Activated CD8-positive, alpha-beta memory T cell treated with anti-CD3 and anti-CD28 coated beads for 24 hours (primary cell): ENCODE data around the gene TMEM207.
A peak's percentile ranks its signal among the peaks of the same experiment; 100 is the strongest.

Experiments
- DNase-seq: peaks from one replicate; pipeline ENCODE4 v3.0.0-alpha.2; 2020

Gene TMEM207

GRCh38 chr3:190443257-190443656 is 6.4 kb downstream of the TMEM207 start:
- no peak for DNase-seq

- no peak for DNase-seq
Measured at GRCh38 chr3:190442240-190442639, 7.5 kb downstream of the TMEM207 start.

GRCh38 chr3:190436331-190436730 is 13.4 kb downstream of the TMEM207 start:
- no peak for DNase-seq

GRCh38 chr3:190435618-190436017 is 14.1 kb downstream of the TMEM207 start:
- DNase-seq = no peak

DNA sequence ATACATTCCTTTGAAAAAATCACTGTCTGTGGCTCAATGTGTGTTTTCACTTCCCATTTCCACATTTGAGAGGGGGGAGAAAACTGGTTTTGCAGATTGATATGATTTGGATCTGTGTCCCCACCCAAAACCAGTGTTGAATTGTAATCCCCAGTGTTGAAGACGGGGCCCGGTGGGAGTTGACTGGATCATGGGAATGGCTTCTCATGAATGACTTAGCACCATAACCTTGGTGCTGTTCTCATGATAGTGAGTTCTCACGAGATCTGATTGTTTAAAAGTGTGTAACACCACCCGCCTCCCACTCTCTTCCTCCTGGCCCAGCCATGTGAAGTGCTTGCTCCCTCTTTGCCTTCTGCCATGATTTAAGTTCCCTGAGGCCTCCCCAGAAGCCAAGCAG is 16.1 kb downstream of the TMEM207 start:
- DNase-seq = no peak

GRCh38 chr3:190432216-190432615 is 17.5 kb downstream of the TMEM207 start:
- DNase-seq = no peak

DNA sequence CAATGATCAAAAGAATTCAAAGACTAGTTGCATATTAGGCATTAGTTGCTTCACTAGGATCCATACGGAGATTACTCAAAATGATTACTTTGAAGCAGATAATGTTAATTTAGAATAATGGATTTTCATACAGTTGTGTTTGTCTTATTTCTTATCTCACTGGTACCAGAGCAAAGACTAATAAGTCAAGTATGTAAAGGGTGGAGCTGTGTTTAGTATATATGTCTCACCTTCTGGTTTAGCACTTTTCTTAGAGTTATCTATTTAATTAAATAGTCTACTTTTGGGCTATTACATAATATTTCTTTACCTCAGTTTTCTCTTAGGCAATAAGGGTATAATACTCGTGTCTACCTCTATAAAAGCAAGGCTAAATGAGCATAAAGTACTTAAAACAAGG is 18.8 kb downstream of the TMEM207 start:
- DNase-seq = no peak

DNA sequence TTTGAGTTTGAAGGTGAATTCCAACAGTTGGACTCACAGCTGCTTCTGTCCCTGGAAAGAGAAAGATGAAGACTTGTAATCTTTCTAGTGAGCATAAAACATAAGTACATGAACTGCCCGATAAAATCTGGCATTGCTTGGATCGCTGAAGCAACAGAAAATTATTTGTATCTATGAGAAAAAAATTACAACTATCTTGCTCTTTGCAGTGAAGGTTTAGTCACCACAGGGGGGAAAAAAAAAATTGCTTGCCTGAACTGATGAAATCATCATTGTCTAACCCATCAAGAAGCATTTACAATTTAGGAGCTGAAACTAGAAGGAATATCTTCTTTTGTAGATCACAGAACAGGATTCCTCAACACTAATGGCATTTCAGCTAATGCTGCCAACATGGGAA is 20.0 kb downstream of the TMEM207 start:
- no peak for DNase-seq

- no peak for DNase-seq
Measured at GRCh38 chr3:190426806-190427507, 22.7 kb downstream of the TMEM207 start.

GRCh38 chr3:190425833-190426232 is 23.9 kb downstream of the TMEM207 start:
- DNase-seq = no peak

DNA sequence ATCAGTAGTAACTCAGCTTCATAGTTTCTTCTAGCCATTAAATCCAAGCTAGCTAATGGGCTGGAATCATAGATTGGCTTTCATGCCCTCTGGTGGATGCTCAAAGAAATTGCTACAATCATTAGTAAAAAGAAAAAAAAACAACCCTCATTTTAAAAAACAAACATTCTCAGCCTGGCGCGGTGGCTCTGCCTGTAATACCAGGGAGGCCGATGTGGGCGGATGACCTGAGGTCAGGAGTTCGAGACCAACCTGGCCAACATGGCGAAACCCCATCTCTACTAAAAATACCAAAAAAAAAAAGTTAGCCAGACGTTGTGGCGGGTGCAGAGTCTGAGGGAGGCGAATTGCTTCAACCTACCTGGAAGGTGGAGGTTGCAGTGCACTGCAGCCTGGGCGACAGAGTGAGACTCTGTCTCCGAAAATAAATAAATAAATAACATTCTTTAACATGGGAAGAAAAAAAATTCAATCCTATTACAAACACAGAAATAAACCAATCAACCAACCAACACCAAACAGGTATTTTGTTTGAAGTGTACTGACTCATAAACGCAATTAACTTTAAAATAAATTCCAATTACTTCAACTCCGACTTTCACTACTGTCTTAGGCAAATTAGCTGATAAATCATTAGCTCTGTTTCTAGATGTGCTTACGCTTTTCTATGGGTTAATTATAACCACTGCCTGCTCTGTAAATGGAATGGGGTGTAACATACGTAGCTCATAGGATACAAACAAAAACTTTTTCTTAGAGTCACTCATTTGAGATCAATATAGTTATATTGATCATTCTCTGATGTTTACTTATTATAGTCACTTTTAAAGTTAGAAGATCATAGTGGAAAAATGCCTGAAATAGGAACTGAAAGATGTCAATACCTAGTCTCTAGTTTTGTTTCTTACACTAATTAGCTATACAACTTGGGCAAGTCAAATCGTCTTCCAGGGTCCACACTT is 24.9 kb downstream of the TMEM207 start:
- DNase-seq = peak; percentile 63

- DNase-seq = no peak
Measured at GRCh38 chr3:190424108-190424477, 25.6 kb downstream of the TMEM207 start.

DNA sequence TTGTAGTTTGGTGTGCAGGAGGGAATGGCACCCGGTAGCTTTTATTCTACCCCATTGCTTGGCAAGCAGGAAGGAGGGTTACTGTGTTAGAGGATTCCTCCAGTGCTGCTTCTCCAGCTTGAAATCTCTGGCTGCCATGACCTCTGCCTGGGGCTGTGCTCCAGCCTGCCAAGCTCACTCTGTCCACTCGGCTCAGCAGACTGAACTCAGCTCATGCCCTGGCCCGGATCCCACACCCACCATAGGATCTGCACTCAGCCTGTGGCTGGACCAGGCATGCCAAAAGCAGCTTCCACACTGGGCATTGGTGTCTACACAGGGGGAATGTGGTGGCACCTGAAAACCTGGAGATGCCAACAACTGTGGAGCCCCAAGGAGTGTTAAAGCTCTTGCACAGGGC is 35.4 kb downstream of the TMEM207 start:
- no peak for DNase-seq

DNA sequence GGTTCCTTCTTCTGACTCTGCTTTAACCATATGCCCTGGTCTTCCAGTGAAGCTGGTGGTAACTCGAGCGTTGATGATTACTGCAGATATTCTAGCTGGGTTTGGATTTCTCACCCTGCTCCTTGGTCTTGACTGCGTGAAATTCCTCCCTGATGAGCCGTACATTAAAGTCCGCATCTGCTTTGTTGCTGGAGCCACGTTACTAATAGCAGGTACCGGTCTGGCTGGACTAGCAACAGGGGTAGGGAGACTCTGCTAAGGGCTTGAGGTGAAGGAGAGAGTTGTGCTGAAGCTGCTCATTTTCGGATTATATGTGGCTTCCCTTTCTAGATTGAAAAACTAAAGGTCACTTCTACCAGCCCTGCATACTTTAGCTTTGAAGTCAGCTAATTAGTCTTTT is 45.0 kb downstream of the TMEM207 start:
- DNase-seq = no peak

DNA sequence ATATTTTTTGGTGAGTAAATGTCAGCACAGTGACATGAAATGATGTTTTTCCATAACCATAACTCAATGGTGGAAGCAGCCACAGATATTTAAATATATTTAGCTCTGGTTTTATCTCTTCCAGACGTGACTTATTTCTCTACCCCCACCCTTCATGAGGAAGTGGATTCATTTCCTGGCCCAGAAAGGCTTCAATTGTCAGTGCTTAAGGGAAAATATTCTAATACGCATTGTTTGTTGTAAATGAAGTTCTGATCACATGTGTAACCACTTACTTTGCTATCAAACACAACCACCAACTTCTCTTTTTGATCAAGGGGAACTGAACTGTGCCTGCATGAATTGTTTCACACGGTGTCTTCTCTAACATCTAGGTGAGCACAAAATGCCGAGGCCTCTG is 47.7 kb downstream of the TMEM207 start:
- DNase-seq = no peak

DNA sequence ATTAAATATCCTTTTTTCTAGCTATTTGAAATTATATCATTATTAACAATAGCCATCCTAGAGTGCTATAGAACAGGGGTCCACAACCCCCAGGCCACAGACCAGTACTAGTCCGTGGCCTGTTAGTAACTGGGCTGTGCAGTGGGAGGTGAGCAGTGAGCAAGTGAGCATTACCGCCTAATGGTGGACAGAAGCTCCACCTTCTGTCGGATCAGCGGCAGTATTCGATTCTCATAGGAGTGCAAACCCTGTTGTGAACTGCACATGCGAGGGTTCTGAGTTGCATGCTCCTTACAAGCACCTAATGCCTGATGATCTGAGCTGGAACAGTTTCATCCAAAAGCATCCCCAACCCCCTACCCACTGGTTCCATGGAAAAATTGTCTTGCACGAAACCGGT is 50.0 kb downstream of the TMEM207 start:
- no peak for DNase-seq

DNA sequence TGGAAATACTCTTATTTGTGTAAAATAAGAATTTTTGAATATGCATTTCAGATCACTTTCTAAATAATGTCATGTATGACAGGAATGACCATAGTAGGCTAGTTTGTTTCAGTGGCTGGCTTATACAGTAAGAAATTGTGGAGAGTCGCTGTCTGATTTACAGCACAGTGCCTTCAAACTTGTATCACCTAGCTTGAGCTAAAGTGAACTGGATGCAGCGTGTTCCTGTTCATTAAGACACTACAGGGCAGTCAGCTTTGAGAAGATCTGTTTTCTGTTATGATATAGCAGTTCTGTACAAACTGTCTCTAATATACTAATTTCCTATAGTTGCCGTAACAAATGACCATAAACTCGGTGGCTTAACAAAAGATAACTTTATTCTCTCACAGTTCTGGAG is 51.8 kb downstream of the TMEM207 start:
- no peak for DNase-seq

- no peak for DNase-seq
Measured at GRCh38 chr3:190396001-190396400, 53.7 kb downstream of the TMEM207 start.

- DNase-seq = no peak
Measured at GRCh38 chr3:190388703-190389102, 61.0 kb downstream of the TMEM207 start.

DNA sequence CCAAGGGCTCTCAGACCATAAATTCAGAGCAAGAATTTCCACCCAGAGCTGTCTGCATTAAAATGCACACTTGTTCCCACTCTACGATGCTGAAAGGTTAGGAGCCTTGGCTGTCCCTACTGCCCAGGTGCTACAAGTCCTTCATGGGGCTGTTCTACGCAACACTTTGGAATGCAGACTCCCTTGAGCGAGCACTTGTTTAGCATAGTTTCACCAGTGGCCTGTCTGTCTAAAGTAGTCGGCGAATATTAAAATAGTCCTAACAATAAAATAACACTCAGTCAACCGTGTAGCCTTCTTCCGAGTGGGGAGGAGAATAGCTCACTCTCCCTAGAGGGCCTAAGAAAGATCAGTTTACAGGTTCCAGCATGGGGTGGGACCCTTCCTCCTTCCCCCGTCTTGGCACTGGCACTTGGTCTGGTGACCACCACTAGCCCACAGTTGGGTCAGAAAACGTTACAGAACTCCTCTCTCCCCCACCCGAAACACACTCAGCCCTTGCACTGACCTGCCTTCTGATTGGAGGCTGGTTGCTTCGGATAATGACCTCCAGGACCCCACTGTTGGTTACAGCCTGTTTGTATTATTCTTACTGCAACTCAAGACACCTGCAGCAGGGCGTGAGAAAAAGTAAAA is 62.0 kb downstream of the TMEM207 start, which contains the start of gene CLDN16:
Gene CLDN16 (plus strand): TSS at position 586 of the 636 bp plus-strand sequence. CDS start 167 bp downstream, outside the sequence.
- DNase-seq = no peak

GRCh38 chr3:190385731-190386688 is 63.7 kb downstream of the TMEM207 start:
- DNase-seq = no peak

DNA sequence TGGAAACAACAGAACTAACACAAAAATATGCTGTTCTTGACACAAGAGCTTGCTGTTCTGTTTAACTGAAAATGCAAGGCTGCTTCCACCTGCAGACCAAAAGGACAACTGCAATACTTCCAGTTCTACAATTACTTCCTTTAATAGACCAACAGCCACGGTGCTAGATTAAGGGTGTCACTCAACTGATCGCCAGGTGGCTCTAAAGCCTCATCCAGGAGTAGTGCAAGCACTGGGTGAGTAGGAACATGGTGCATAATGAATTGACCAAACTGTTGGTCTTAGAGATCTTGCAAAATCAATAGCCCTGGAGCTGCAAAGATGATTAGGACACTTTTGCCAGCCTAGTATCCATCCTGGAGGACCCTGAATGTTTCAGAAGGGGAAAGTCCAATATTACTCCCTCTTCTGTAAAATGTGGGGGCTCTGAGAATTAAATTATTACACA is 65.4 kb downstream of the TMEM207 start:
- no peak for DNase-seq
